Stimulated activated naive CD8-positive, alpha-beta T cell treated with anti-CD3 and anti-CD28 coated beads, Interleukin-15, Interleukin-2, amounts not matched to agents 100 ng/mL and 50 ng/mL, for 24 hours (primary cell): ENCODE results near the gene KNG1.

ENCODE experiments used
- H3K27ac Mint-ChIP-seq: one replicate; pipeline ENCODE4 v1.8.0; 2021; ENCODE audit warnings: mild to moderate bottlenecking, mixed read lengths
- H3K27me3 Mint-ChIP-seq: one replicate; pipeline ENCODE4 v1.8.0; 2021; ENCODE audit warnings: mixed read lengths
- H3K36me3 Mint-ChIP-seq: one replicate; pipeline ENCODE4 v1.8.0; 2021; ENCODE audit warnings: low read depth, mixed read lengths
- H3K4me1 Mint-ChIP-seq: one replicate; pipeline ENCODE4 v1.8.0; 2021; ENCODE audit warnings: low read depth, mixed read lengths
- H3K4me3 Mint-ChIP-seq: one replicate; pipeline ENCODE4 v1.8.0; 2021; ENCODE audit warnings: mild to moderate bottlenecking, mixed read lengths
- H3K9me3 Mint-ChIP-seq: one replicate; pipeline ENCODE4 v1.8.0; 2021; ENCODE audit warnings: mixed read lengths

The KNG1 gene

GRCh38 chr3:186782542-186783057 lies 65.4 kb downstream of the KNG1 start:
- H3K4me3 Mint-ChIP-seq = peak overlapping the region; percentile 99
- no peaks in the 10 kb centered on the region for H3K27me3 Mint-ChIP-seq
- H3K4me1 Mint-ChIP-seq = peaks cover 52% of the 10 kb centered on the region
- peaks cover 44% of the 10 kb centered on the region for H3K36me3 Mint-ChIP-seq
- H3K27ac Mint-ChIP-seq = peak overlapping the region; percentile 100
- no peaks in the 10 kb centered on the region for H3K9me3 Mint-ChIP-seq

GRCh38 chr3:186783058-186783730 lies 66.0 kb downstream of the KNG1 start, which contains the start of gene EIF4A2:
EIF4A2 (plus strand) TSS chr3:186783577; CDS start chr3:186783611, 34 bp downstream.
- peaks cover 58% of the 10 kb centered on the region for H3K4me1 Mint-ChIP-seq

GRCh38 chr3:186783731-186784515 lies 66.8 kb downstream of the KNG1 start:
- no peaks in the 10 kb centered on the region for H3K27me3 Mint-ChIP-seq
- H3K4me1 Mint-ChIP-seq = peaks cover 65% of the 10 kb centered on the region
- H3K27ac Mint-ChIP-seq = peak overlapping the region; percentile 100
- H3K36me3 Mint-ChIP-seq = peaks cover 57% of the 10 kb centered on the region
- H3K9me3 Mint-ChIP-seq = no peaks in the 10 kb centered on the region
- H3K4me3 Mint-ChIP-seq = peak overlapping the region; percentile 99

More at GRCh38 chr3:186783058-186783730, 66.0 kb downstream of the KNG1 start, which contains the start of gene EIF4A2:
- no peaks in the 10 kb centered on the region for H3K27me3 Mint-ChIP-seq
- H3K36me3 Mint-ChIP-seq = peaks cover 50% of the 10 kb centered on the region
- no peaks in the 10 kb centered on the region for H3K9me3 Mint-ChIP-seq
- H3K4me3 Mint-ChIP-seq = peak within 1 kb of the TSS; percentile 99
- peak within 1 kb of the TSS; percentile 100 for H3K27ac Mint-ChIP-seq

GRCh38 chr3:186784820-186785494 lies 67.8 kb downstream of the KNG1 start:
- peaks cover 72% of the 10 kb centered on the region for H3K4me1 Mint-ChIP-seq
- H3K27me3 Mint-ChIP-seq = no peaks in the 10 kb centered on the region
- H3K27ac Mint-ChIP-seq = peak overlapping the region; percentile 100
- peak overlapping the region; percentile 99 for H3K4me3 Mint-ChIP-seq
- H3K9me3 Mint-ChIP-seq = no peaks in the 10 kb centered on the region
- peaks cover 67% of the 10 kb centered on the region for H3K36me3 Mint-ChIP-seq

- Mint-ChIP-seq H3K27me3 (no peaks in the 10 kb centered on the region), H3K36me3 (peaks cover 73% of the 10 kb centered on the region), H3K4me3 (peak overlapping the region; percentile 99), H3K9me3 (no peaks in the 10 kb centered on the region), H3K4me1 (peaks cover 74% of the 10 kb centered on the region), H3K27ac (peak overlapping the region; percentile 100)
These were observed 68.4 kb downstream of the KNG1 start for GRCh38 chr3:186785495-186786018.

GRCh38 chr3:186786922-186787321 lies 69.8 kb downstream of the KNG1 start:
- peaks cover 85% of the 10 kb centered on the region for H3K36me3 Mint-ChIP-seq
- peak overlapping the region; percentile 100 for H3K27ac Mint-ChIP-seq
- H3K27me3 Mint-ChIP-seq = no peaks in the 10 kb centered on the region
- peak overlapping the region; percentile 99 for H3K4me3 Mint-ChIP-seq
- no peaks in the 10 kb centered on the region for H3K9me3 Mint-ChIP-seq
- H3K4me1 Mint-ChIP-seq = peaks cover 72% of the 10 kb centered on the region

- no peaks in the 10 kb centered on the region for H3K27me3 Mint-ChIP-seq
- H3K36me3 Mint-ChIP-seq = peaks cover 94% of the 10 kb centered on the region
- peaks cover 64% of the 10 kb centered on the region for H3K4me1 Mint-ChIP-seq
- no peaks in the 10 kb centered on the region for H3K9me3 Mint-ChIP-seq
- peak overlapping the region; percentile 100 for H3K27ac Mint-ChIP-seq
- H3K4me3 Mint-ChIP-seq = peak overlapping the region; percentile 99
These were observed 70.7 kb downstream of the KNG1 start for GRCh38 chr3:186787642-186788481.

- peaks cover 59% of the 10 kb centered on the region for H3K4me1 Mint-ChIP-seq
- H3K27me3 Mint-ChIP-seq = no peaks in the 10 kb centered on the region
- peaks cover 97% of the 10 kb centered on the region for H3K36me3 Mint-ChIP-seq
- H3K9me3 Mint-ChIP-seq = no peaks in the 10 kb centered on the region
- peak overlapping the region; percentile 99 for H3K4me3 Mint-ChIP-seq
- H3K27ac Mint-ChIP-seq = peak overlapping the region; percentile 100
These were observed 71.6 kb downstream of the KNG1 start for GRCh38 chr3:186788482-186789370.

- Mint-ChIP-seq H3K4me3 (peak overlapping the region; percentile 99), H3K4me1 (peaks cover 51% of the 10 kb centered on the region), H3K27ac (peak overlapping the region; percentile 61), H3K9me3 (no peaks in the 10 kb centered on the region), H3K36me3 (peaks cover 96% of the 10 kb centered on the region), H3K27me3 (no peaks in the 10 kb centered on the region)
These were observed 72.5 kb downstream of the KNG1 start for GRCh38 chr3:186789554-186790260.

- Mint-ChIP-seq H3K27ac (peak overlapping the region; percentile 61), H3K4me3 (peak overlapping the region; percentile 99), H3K36me3 (peaks cover 96% of the 10 kb centered on the region), H3K4me1 (peaks cover 44% of the 10 kb centered on the region), H3K27me3 (no peaks in the 10 kb centered on the region), H3K9me3 (no peaks in the 10 kb centered on the region)
These were observed 73.3 kb downstream of the KNG1 start for GRCh38 chr3:186790261-186790981.
